Mesendoderm (in vitro differentiated cells): Measurements from ENCODE around the gene ZNF14.

Experiments used
- DNase-seq: peaks from one replicate; pipeline ENCODE4 v3.0.0; 2013
- H2AK5ac ChIP-seq: 2 replicates; pipeline ENCODE4 v1.6.1; 2013; ENCODE audit warnings: low read length, inconsistent platforms
- H2BK120ac ChIP-seq: 2 replicates; pipeline ENCODE4 v1.6.1; 2013; ENCODE audit warnings: low read depth, mild to moderate bottlenecking, low read length, moderate library complexity, mixed read lengths
- H2BK15ac ChIP-seq: replicated peaks from 2 replicates; pipeline ENCODE4 v1.6.1; 2013; ENCODE audit warnings: low read depth, mild to moderate bottlenecking, moderate library complexity
- H2BK5ac ChIP-seq: 2 replicates; pipeline ENCODE4 v1.6.1; 2013; ENCODE audit warnings: low read length, inconsistent platforms
- H3K18ac ChIP-seq: 2 replicates; pipeline ENCODE4 v1.6.1; 2013; ENCODE audit warnings: mild to moderate bottlenecking, low read length, mixed read lengths
- H3K23ac ChIP-seq: one replicate; pipeline ENCODE4 v1.6.1; 2013; ENCODE audit warnings: low read length
- H3K27ac ChIP-seq: 2 replicates; pipeline ENCODE4 v1.5.1; 2013; ENCODE audit warnings: low read depth, mild to moderate bottlenecking, inconsistent platforms, low read length, moderate library complexity
- H3K27me3 ChIP-seq: 2 replicates; pipeline ENCODE4 v1.6.1; 2013; ENCODE audit warnings: low read length, control low read depth, mild to moderate bottlenecking, inconsistent platforms; ENCODE audit not compliant: insufficient read depth, poor library complexity
- H3K36me3 ChIP-seq: 2 replicates; pipeline ENCODE4 v1.6.1; 2013; ENCODE audit warnings: low read length, inconsistent platforms; ENCODE audit not compliant: control insufficient read depth, insufficient read depth
- H3K4ac ChIP-seq: one replicate; pipeline ENCODE4 v1.6.1; 2013; ENCODE audit warnings: low read depth, mild to moderate bottlenecking, low read length, moderate library complexity
- H3K4me1 ChIP-seq: 2 replicates; pipeline ENCODE4 v1.6.1; 2013; ENCODE audit warnings: low read depth, low read length, inconsistent platforms; ENCODE audit not compliant: control insufficient read depth
- H3K4me2 ChIP-seq: 2 replicates; pipeline ENCODE4 v1.6.1; 2013; ENCODE audit warnings: low read length
- H3K4me3 ChIP-seq: 2 replicates; pipeline ENCODE4 v1.5.1; 2013; ENCODE audit warnings: mild to moderate bottlenecking, low read length
- H3K56ac ChIP-seq: one replicate; pipeline ENCODE4 v1.6.1; 2013; ENCODE audit warnings: low read length
- H3K79me1 ChIP-seq: 2 replicates; pipeline ENCODE4 v1.6.1; 2013; ENCODE audit warnings: low read length, inconsistent platforms
- H3K79me2 ChIP-seq: 2 replicates; pipeline ENCODE4 v1.6.1; 2013; ENCODE audit warnings: mild to moderate bottlenecking, low read length; ENCODE audit not compliant: control insufficient read depth, insufficient read depth
- H3K9ac ChIP-seq: 2 replicates; pipeline ENCODE4 v1.6.1; 2013; ENCODE audit warnings: low read length, inconsistent platforms
- H4K5ac ChIP-seq: one replicate; pipeline ENCODE4 v1.6.1; 2013; ENCODE audit warnings: low read length
- H4K8ac ChIP-seq: one replicate; pipeline ENCODE4 v1.6.1; 2013; ENCODE audit warnings: low read depth, mild to moderate bottlenecking, control low read depth, low read length, moderate library complexity
- WGBS: extraction: QIAGEN DNeasy Blood & Tissue Kit; methylation state at CpG from one replicate; pipeline ENCODE4 v1.1.7; 2013; ENCODE audit warnings: low lambda C conversion rate, missing lambda C conversion rate; ENCODE audit not compliant: insufficient coverage; ENCODE audit errors: extremely low coverage; 5-methylcytosine and 5-hydroxymethylcytosine counted together

ZNF14 gene

DNA sequence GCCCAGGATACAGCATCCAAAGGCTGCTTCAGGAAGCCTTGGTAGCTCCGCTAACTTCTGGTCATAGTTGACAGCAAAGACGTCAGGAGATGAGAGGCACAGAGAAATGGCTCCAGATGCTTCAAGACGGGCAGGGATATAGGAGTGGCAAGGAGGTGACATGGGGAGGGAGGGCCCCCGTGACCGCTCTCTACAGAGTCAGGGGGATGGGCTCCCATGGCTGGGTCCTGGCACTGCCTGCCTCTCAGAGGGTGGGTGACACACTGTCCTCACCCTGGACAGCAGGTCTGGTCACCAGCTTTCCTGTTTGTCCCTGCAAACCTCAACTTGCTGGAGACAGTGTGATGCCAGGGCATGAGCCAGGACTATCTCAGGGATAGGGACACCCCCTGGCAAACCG lies 10.3 kb upstream of the ZNF14 start:
- no CpG with 5 or more reads among the region's 6 CpGs for WGBS
- Histone ChIP-seq H2BK120ac (no peak overlapping the region), H3K4me2 (no peak overlapping the region), H3K56ac (no peak overlapping the region), H3K4ac (no peak overlapping the region), H4K8ac (no peak overlapping the region), H3K23ac (no peak overlapping the region), H3K4me1 (no peaks in the 10 kb centered on the region), H3K79me1 (no peaks in the 10 kb centered on the region), H2AK5ac (no peak overlapping the region), H2BK15ac (no peak overlapping the region), H3K27me3 (no peaks in the 10 kb centered on the region), H3K27ac (no peak overlapping the region), H3K4me3 (no peak overlapping the region), H4K5ac (no peak overlapping the region), H3K9ac (no peak overlapping the region), H2BK5ac (no peak overlapping the region), H3K18ac (no peak overlapping the region), H3K36me3 (no peaks in the 10 kb centered on the region), H3K79me2 (no peaks in the 10 kb centered on the region)
- DNase-seq, result no peak

DNA sequence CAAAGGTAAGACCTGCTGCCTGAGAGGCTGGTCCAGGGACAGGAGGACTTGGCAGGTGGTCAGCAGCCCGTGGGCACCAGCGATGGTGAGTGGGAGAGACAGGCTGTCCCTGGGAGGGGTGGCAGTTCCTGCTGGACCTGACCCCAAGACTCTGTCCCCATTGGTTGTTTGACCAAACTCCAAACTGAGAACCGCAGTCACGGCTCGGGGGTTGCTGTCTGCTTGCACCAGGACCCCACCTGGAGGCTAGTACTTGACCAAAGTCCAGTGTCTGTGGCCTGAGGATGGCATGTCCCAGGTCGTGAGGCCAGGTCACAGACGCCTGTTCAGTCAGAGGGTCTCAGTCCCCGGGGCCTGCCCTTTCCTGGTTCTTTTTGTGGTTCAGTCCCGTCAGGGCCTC lies 9.9 kb upstream of the ZNF14 start:
- H3K36me3 ChIP-seq, result no peaks in the 10 kb centered on the region
- no peak overlapping the region for H3K4me3 ChIP-seq
- H3K23ac ChIP-seq, result no peak overlapping the region
- DNase-seq, result no peak
- H3K4ac ChIP-seq, result no peak overlapping the region
- H3K18ac ChIP-seq, result no peak overlapping the region
- no peak overlapping the region for H3K9ac ChIP-seq
- H3K56ac ChIP-seq, result no peak overlapping the region
- H2BK15ac ChIP-seq, result no peak overlapping the region
- H2BK5ac ChIP-seq, result no peak overlapping the region
- H3K79me1 ChIP-seq, result no peaks in the 10 kb centered on the region
- H3K79me2 ChIP-seq, result no peaks in the 10 kb centered on the region
- no peak overlapping the region for H2BK120ac ChIP-seq
- no peak overlapping the region for H3K4me2 ChIP-seq
- no peak overlapping the region for H4K5ac ChIP-seq
- H3K27me3 ChIP-seq, result no peaks in the 10 kb centered on the region
- H4K8ac ChIP-seq, result no peak overlapping the region
- H3K4me1 ChIP-seq, result no peaks in the 10 kb centered on the region
- no peak overlapping the region for H3K27ac ChIP-seq
- no CpG with 5 or more reads among the region's 9 CpGs for WGBS
- no peak overlapping the region for H2AK5ac ChIP-seq

DNA sequence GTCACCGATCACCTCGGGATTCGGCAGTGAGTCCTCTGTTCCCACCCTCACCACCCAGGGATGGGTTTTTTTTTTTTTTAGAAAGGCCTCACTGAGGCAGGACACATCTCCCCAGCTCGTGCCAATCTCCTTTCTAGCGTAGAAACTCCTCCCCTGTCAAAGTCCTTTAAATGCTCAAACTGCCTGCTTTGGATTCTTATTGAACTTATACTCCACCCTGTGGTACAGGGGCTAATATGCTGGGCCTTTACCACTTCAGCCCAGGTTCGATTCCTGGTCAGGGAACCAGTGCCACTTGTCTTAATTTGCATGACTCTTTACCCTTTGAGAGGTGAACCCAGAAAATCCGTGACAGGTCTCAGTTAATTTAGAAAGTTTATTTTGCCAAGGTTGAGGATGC lies 8.3 kb upstream of the ZNF14 start:
- H3K18ac ChIP-seq, result no peak overlapping the region
- no peaks in the 10 kb centered on the region for H3K36me3 ChIP-seq
- no peak overlapping the region for H3K56ac ChIP-seq
- H3K27ac ChIP-seq, result no peak overlapping the region
- H3K4me2 ChIP-seq, result no peak overlapping the region
- no peak overlapping the region for H2BK15ac ChIP-seq
- no peak overlapping the region for H3K4me3 ChIP-seq
- H3K79me2 ChIP-seq, result no peaks in the 10 kb centered on the region
- no peak overlapping the region for H4K8ac ChIP-seq
- whole genome bisulfite sequencing, result no CpG with 5 or more reads among the region's 7 CpGs
- H3K4ac ChIP-seq, result no peak overlapping the region
- no peak overlapping the region for H2AK5ac ChIP-seq
- no peaks in the 10 kb centered on the region for H3K4me1 ChIP-seq
- no peak overlapping the region for H2BK5ac ChIP-seq
- no peaks in the 10 kb centered on the region for H3K27me3 ChIP-seq
- no peak overlapping the region for H2BK120ac ChIP-seq
- no peak overlapping the region for H3K9ac ChIP-seq
- no peak for DNase-seq
- H3K23ac ChIP-seq, result no peak overlapping the region
- H3K79me1 ChIP-seq, result no peaks in the 10 kb centered on the region
- no peak overlapping the region for H4K5ac ChIP-seq

DNA sequence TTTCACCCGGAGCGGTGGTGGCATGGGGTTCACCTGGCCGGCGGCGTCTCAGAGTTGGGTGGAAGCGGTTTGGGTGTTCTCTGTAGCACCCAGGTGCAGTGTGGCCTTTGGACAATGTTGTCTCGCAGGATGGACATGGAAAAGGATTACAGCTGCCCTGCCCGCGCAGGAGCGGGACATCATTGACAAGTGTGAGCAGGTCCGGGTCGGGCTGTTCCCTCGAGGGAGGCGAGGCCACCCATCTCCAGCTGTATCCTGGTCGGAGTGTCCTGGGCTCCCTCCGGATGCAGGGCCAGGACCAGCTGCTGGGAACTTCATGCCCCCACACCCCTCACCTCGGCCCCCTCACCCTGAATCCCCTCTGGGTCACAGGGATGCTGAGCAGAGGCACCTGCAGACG lies 7.8 kb upstream of the ZNF14 start:
- no peaks in the 10 kb centered on the region for H3K4me1 ChIP-seq
- H3K27me3 ChIP-seq, result no peaks in the 10 kb centered on the region
- no peak overlapping the region for H2BK120ac ChIP-seq
- no peak overlapping the region for H3K18ac ChIP-seq
- H2BK5ac ChIP-seq, result no peak overlapping the region
- H3K4ac ChIP-seq, result no peak overlapping the region
- H3K9ac ChIP-seq, result no peak overlapping the region
- H3K56ac ChIP-seq, result no peak overlapping the region
- no peak overlapping the region for H3K4me2 ChIP-seq
- no peak overlapping the region for H4K5ac ChIP-seq
- no peak overlapping the region for H3K27ac ChIP-seq
- no CpG with 5 or more reads among the region's 18 CpGs for WGBS
- H3K79me1 ChIP-seq, result no peaks in the 10 kb centered on the region
- no peaks in the 10 kb centered on the region for H3K36me3 ChIP-seq
- H3K4me3 ChIP-seq, result no peak overlapping the region
- H3K23ac ChIP-seq, result no peak overlapping the region
- DNase-seq, result no peak
- H2AK5ac ChIP-seq, result no peak overlapping the region
- H3K79me2 ChIP-seq, result no peaks in the 10 kb centered on the region
- no peak overlapping the region for H2BK15ac ChIP-seq
- no peak overlapping the region for H4K8ac ChIP-seq

DNA sequence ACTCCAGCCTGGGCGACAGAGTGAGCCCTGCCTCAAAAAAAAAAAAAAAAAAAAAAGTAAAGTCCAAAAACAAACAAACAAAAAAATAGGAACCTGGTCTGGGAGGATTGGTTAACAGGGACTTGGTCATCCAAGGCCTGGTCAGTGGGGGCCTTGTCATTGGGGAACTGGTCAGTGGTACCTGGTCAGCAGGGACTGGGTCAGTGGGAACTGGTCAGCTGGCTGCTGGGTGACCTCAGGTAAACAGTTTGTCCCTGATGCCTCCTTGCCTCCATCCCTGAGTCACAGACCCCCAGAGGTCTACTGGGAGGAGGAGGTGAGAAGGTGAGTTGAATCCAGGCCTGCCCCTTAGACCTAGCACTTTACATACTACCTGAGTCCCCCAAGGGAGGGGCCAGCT lies 5.7 kb upstream of the ZNF14 start:
- no peak overlapping the region for H2BK5ac ChIP-seq
- no peaks in the 10 kb centered on the region for H3K79me2 ChIP-seq
- no peak overlapping the region for H3K23ac ChIP-seq
- no peak overlapping the region for H3K18ac ChIP-seq
- no peak overlapping the region for H4K8ac ChIP-seq
- H3K4ac ChIP-seq, result no peak overlapping the region
- H3K27me3 ChIP-seq, result no peaks in the 10 kb centered on the region
- H4K5ac ChIP-seq, result no peak overlapping the region
- H3K56ac ChIP-seq, result no peak overlapping the region
- no peak overlapping the region for H2BK15ac ChIP-seq
- H3K4me1 ChIP-seq, result no peaks in the 10 kb centered on the region
- H3K9ac ChIP-seq, result no peak overlapping the region
- H2AK5ac ChIP-seq, result no peak overlapping the region
- DNase-seq, result no peak
- no peak overlapping the region for H3K4me3 ChIP-seq
- no peaks in the 10 kb centered on the region for H3K36me3 ChIP-seq
- no CpG with 5 or more reads among the region's 1 CpG for WGBS
- H3K79me1 ChIP-seq, result no peaks in the 10 kb centered on the region
- no peak overlapping the region for H3K4me2 ChIP-seq
- H3K27ac ChIP-seq, result no peak overlapping the region
- no peak overlapping the region for H2BK120ac ChIP-seq

DNA sequence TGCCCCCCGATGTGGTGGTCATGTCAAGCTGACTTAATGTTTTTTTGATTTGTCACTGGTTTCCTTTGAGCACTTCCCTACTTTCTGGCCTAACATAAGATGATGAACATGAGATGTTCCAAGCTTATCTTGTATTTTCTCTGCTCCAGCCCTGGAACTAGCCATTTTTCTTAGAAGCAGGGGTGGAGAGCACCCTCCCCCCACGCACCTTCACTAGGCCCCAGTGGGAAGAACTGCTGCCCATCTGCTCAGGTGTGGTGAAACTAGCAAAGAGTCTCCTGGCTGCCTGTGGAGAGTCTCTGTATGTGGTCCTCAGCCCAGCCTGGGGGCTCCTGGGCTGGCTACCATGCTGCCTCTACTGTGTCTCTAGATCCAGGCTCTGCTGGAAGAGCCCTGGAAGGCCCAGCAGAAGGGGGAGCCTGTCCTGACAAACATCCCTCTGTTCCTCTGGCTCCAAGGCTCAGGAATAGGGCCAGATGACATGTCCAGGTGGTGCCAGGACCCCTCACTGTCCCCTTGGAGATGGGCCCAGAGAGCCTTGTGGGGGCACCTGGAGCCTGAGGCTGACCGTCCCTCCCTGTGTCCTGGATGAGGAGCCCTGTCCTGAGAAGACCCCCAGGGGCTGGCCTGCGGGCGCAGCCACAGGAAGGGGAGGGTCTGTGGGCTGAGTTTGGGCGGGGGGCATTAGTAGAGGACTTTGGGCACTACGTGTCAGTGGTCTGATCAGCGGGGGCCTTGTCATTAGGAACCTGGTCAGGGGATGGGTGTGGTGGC lies 4.8 kb upstream of the ZNF14 start:
- Histone ChIP-seq H4K5ac (no peak overlapping the region), H3K27ac (no peak overlapping the region), H3K4me3 (no peak overlapping the region), H3K9ac (no peak overlapping the region), H3K23ac (no peak overlapping the region), H3K4me1 (no peaks in the 10 kb centered on the region), H2BK120ac (no peak overlapping the region), H2BK15ac (no peak overlapping the region), H3K79me2 (no peaks in the 10 kb centered on the region), H3K79me1 (no peaks in the 10 kb centered on the region), H3K56ac (no peak overlapping the region), H4K8ac (no peak overlapping the region), H3K4me2 (no peak overlapping the region), H3K27me3 (no peaks in the 10 kb centered on the region), H3K4ac (no peak overlapping the region), H3K18ac (no peak overlapping the region), H2AK5ac (no peak overlapping the region), H3K36me3 (no peaks in the 10 kb centered on the region), H2BK5ac (no peak overlapping the region)
- no CpG with 5 or more reads among the region's 8 CpGs for WGBS
- no peak for DNase-seq
